Hepatocyte (in vitro differentiated cells): ENCODE results near the gene TRPC4AP.

Experiments
- CTCF ChIP-seq: fragments of 200-600 bp; sonication (generic); IDR thresholded peaks from 2 replicates; pipeline ENCODE4 v1.5.1; 2016; ENCODE audit warnings: antibody characterized with exemption, mild to moderate bottlenecking; ENCODE audit not compliant: poor library complexity
- EZH2 ChIP-seq: fragments of 200-600 bp; sonication (generic); IDR thresholded peaks from 2 replicates; pipeline ENCODE4 v1.6.1; 2016; ENCODE audit warnings: antibody characterized with exemption, mild to moderate bottlenecking, borderline replicate concordance
- EZH2phosphoT487 ChIP-seq: fragments of 200-600 bp; sonication (generic); IDR thresholded peaks from one replicate; pipeline ENCODE4 v1.6.1; 2018; ENCODE audit warnings: antibody characterized with exemption, mild to moderate bottlenecking, low read depth, moderate library complexity; ENCODE audit not compliant: unreplicated experiment, severe bottlenecking

GRCh38 chr20:34997774-34998173 is 94.8 kb downstream of the TRPC4AP start:
- no peak for TF ChIP-seq EZH2
- no peak for TF ChIP-seq CTCF
- TF ChIP-seq EZH2phosphoT487 = no peak
